Measurements from ENCODE around the gene ZNF648.
"Not testable (repeated sequence)": the region's sequence is repeated elsewhere in the genome, so short reads cannot be mapped to it uniquely, and the experiment has no call there.

Gene ZNF648

GRCh38 chr1:182061594-182061993 is at the start of gene ZNF648:
Gene ZNF648 (minus strand): TSS chr1:182061712. CDS start chr1:182058010, 3,702 bp downstream.
- Mint-ChIP-seq H3K4me1 (peaks cover under 1% of the 10 kb centered on the region), H3K9me3 (no peaks in the 10 kb centered on the region), H3K36me3 (no peaks in the 10 kb centered on the region), H3K27ac (no peak within 1 kb of the TSS), H3K27me3 (peaks cover 18% of the 10 kb centered on the region), H3K4me3 (no peak within 1 kb of the TSS)

GRCh38 chr1:182110635-182111034 is 49.1 kb upstream of the ZNF648 start:
- no peak overlapping the region for H3K27ac Mint-ChIP-seq
- H3K4me1 Mint-ChIP-seq, result peaks cover 4% of the 10 kb centered on the region
- H3K4me3 Mint-ChIP-seq, result no peak overlapping the region
- no peaks in the 10 kb centered on the region for H3K27me3 Mint-ChIP-seq
- H3K9me3 Mint-ChIP-seq, result no peaks in the 10 kb centered on the region
- H3K36me3 Mint-ChIP-seq, result peaks cover 5% of the 10 kb centered on the region

GRCh38 chr1:182109771-182110170 is 48.3 kb upstream of the ZNF648 start:
- Mint-ChIP-seq H3K27ac (no peak overlapping the region), H3K27me3 (no peaks in the 10 kb centered on the region), H3K4me1 (peaks cover 4% of the 10 kb centered on the region), H3K4me3 (no peak overlapping the region), H3K36me3 (peaks cover 5% of the 10 kb centered on the region), H3K9me3 (no peaks in the 10 kb centered on the region)

- Mint-ChIP-seq H3K36me3 (peaks cover 5% of the 10 kb centered on the region), H3K27me3 (no peaks in the 10 kb centered on the region), H3K4me3 (no peak overlapping the region), H3K27ac (no peak overlapping the region), H3K4me1 (no peaks in the 10 kb centered on the region), H3K9me3 (no peaks in the 10 kb centered on the region)
Observed at GRCh38 chr1:182107209-182107608, 45.7 kb upstream of the ZNF648 start.

GRCh38 chr1:182102043-182102416 is 40.5 kb upstream of the ZNF648 start:
- Mint-ChIP-seq H3K4me3 (no peak overlapping the region), H3K4me1 (no peaks in the 10 kb centered on the region), H3K9me3 (no peaks in the 10 kb centered on the region), H3K36me3 (no peaks in the 10 kb centered on the region), H3K27me3 (no peaks in the 10 kb centered on the region), H3K27ac (no peak overlapping the region)

- H3K9me3 Mint-ChIP-seq, result no peaks in the 10 kb centered on the region
- no peak overlapping the region for H3K4me3 Mint-ChIP-seq
- no peaks in the 10 kb centered on the region for H3K4me1 Mint-ChIP-seq
- H3K36me3 Mint-ChIP-seq, result no peaks in the 10 kb centered on the region
- no peaks in the 10 kb centered on the region for H3K27me3 Mint-ChIP-seq
- no peak overlapping the region for H3K27ac Mint-ChIP-seq
Observed at GRCh38 chr1:182101415-182102042, 40.0 kb upstream of the ZNF648 start.

GRCh38 chr1:182098301-182098700 is 36.8 kb upstream of the ZNF648 start:
- Mint-ChIP-seq H3K9me3 (no peaks in the 10 kb centered on the region), H3K27me3 (no peaks in the 10 kb centered on the region), H3K36me3 (no peaks in the 10 kb centered on the region), H3K4me1 (no peaks in the 10 kb centered on the region), H3K27ac (no peak overlapping the region), H3K4me3 (no peak overlapping the region)

GRCh38 chr1:182095946-182096345 is 34.4 kb upstream of the ZNF648 start:
- H3K27me3 Mint-ChIP-seq, result no peaks in the 10 kb centered on the region
- no peaks in the 10 kb centered on the region for H3K9me3 Mint-ChIP-seq
- H3K36me3 Mint-ChIP-seq, result no peaks in the 10 kb centered on the region
- H3K27ac Mint-ChIP-seq, result no peak overlapping the region
- no peaks in the 10 kb centered on the region for H3K4me1 Mint-ChIP-seq
- no peak overlapping the region for H3K4me3 Mint-ChIP-seq

- not testable (repeated sequence) for H3K4me1 Mint-ChIP-seq, H3K4me3 Mint-ChIP-seq, H3K27ac Mint-ChIP-seq, H3K36me3 Mint-ChIP-seq, H3K9me3 Mint-ChIP-seq, H3K27me3 Mint-ChIP-seq
Observed at GRCh38 chr1:182094514-182095005, 33.0 kb upstream of the ZNF648 start.

GRCh38 chr1:182093781-182094180 is 32.3 kb upstream of the ZNF648 start:
- Mint-ChIP-seq H3K4me3 (no peak overlapping the region), H3K27ac (no peak overlapping the region), H3K9me3 (no peaks in the 10 kb centered on the region), H3K4me1 (peaks cover 8% of the 10 kb centered on the region), H3K36me3 (no peaks in the 10 kb centered on the region), H3K27me3 (no peaks in the 10 kb centered on the region)

- H3K27me3 Mint-ChIP-seq, result no peaks in the 10 kb centered on the region
- no peak overlapping the region for H3K27ac Mint-ChIP-seq
- H3K9me3 Mint-ChIP-seq, result no peaks in the 10 kb centered on the region
- no peak overlapping the region for H3K4me3 Mint-ChIP-seq
- H3K4me1 Mint-ChIP-seq, result peaks cover 22% of the 10 kb centered on the region
- no peaks in the 10 kb centered on the region for H3K36me3 Mint-ChIP-seq
Observed at GRCh38 chr1:182092336-182092735, 30.8 kb upstream of the ZNF648 start.

GRCh38 chr1:182091083-182091482 is 29.6 kb upstream of the ZNF648 start:
- H3K9me3 Mint-ChIP-seq, result no peaks in the 10 kb centered on the region
- H3K36me3 Mint-ChIP-seq, result no peaks in the 10 kb centered on the region
- peaks cover 35% of the 10 kb centered on the region for H3K4me1 Mint-ChIP-seq
- H3K27ac Mint-ChIP-seq, result no peak overlapping the region
- no peak overlapping the region for H3K4me3 Mint-ChIP-seq
- H3K27me3 Mint-ChIP-seq, result no peaks in the 10 kb centered on the region

- no peaks in the 10 kb centered on the region for H3K27me3 Mint-ChIP-seq
- H3K4me3 Mint-ChIP-seq, result no peak overlapping the region
- H3K9me3 Mint-ChIP-seq, result no peaks in the 10 kb centered on the region
Observed at GRCh38 chr1:182087719-182088350, 26.3 kb upstream of the ZNF648 start.

GRCh38 chr1:182087304-182087703 is 25.8 kb upstream of the ZNF648 start:
- no peaks in the 10 kb centered on the region for H3K27me3 Mint-ChIP-seq
- H3K9me3 Mint-ChIP-seq, result no peaks in the 10 kb centered on the region
- no peak overlapping the region for H3K4me3 Mint-ChIP-seq
- no peaks in the 10 kb centered on the region for H3K36me3 Mint-ChIP-seq
- peaks cover 51% of the 10 kb centered on the region for H3K4me1 Mint-ChIP-seq
- H3K27ac Mint-ChIP-seq, result peak overlapping the region; percentile 57

More at GRCh38 chr1:182087719-182088350, 26.3 kb upstream of the ZNF648 start:
- Mint-ChIP-seq H3K27ac (peak overlapping the region; percentile 42), H3K4me1 (peaks cover 51% of the 10 kb centered on the region), H3K36me3 (no peaks in the 10 kb centered on the region)

- no peaks in the 10 kb centered on the region for H3K9me3 Mint-ChIP-seq
- peak overlapping the region; percentile 41 for H3K4me3 Mint-ChIP-seq
- H3K4me1 Mint-ChIP-seq, result peaks cover 51% of the 10 kb centered on the region
Observed at GRCh38 chr1:182086620-182087019, 25.1 kb upstream of the ZNF648 start.

GRCh38 chr1:182086136-182086535 is 24.6 kb upstream of the ZNF648 start:
- H3K27me3 Mint-ChIP-seq, result no peaks in the 10 kb centered on the region
- H3K27ac Mint-ChIP-seq, result no peak overlapping the region
- peaks cover 51% of the 10 kb centered on the region for H3K4me1 Mint-ChIP-seq
- no peaks in the 10 kb centered on the region for H3K9me3 Mint-ChIP-seq
- no peak overlapping the region for H3K4me3 Mint-ChIP-seq
- no peaks in the 10 kb centered on the region for H3K36me3 Mint-ChIP-seq

More at GRCh38 chr1:182086620-182087019, 25.1 kb upstream of the ZNF648 start:
- no peaks in the 10 kb centered on the region for H3K27me3 Mint-ChIP-seq
- peak overlapping the region; percentile 76 for H3K27ac Mint-ChIP-seq
- H3K36me3 Mint-ChIP-seq, result no peaks in the 10 kb centered on the region
